GM12878 (cell line): ENCODE results near the gene TAPBPL. TPM values are rescaled to one million over a fixed set of nuclear protein-coding genes. Genes with fewer than 3 reads are reported as not detected.

ENCODE experiments used
- ESRRA ChIP-seq: IDR thresholded peaks from 2 replicates; pipeline ENCODE4 v1.6.1; 2012; ENCODE audit warnings: mild to moderate bottlenecking, low read length, improper control_type of control experiment
- ETV6 ChIP-seq, 2 experiments: fragments of 450-650 bp in 1 of 2; IDR thresholded peaks in 1 of 2; conservative IDR thresholded peaks in 1 of 2; 2 replicates each; pipeline ENCODE4 v1.6.1; 2014; ENCODE audit warnings: antibody characterized with exemption in 1 of 2, borderline replicate concordance in 1 of 2, low read depth in 1 of 2, mild to moderate bottlenecking in 1 of 2, moderate library complexity in 1 of 2
- GABPA ChIP-seq: IDR thresholded peaks from 2 replicates; pipeline ENCODE4 v1.6.1; 2014; ENCODE audit warnings: antibody characterized with exemption, low read depth, mild to moderate bottlenecking, inconsistent platforms
- HDAC2 ChIP-seq: fragments of 200-600 bp; sonication (generic); IDR thresholded peaks from 2 replicates; pipeline ENCODE4 v1.6.1; 2017
- HDAC6 ChIP-seq: fragments of 200-600 bp; sonication (generic); IDR thresholded peaks from one replicate; pipeline ENCODE4 v1.8.0; 2017; ENCODE audit warnings: antibody characterized with exemption; ENCODE audit not compliant: unreplicated experiment
- HDGF ChIP-seq: fragments of 450-650 bp; IDR thresholded peaks from 2 replicates; pipeline ENCODE4 v1.6.1; 2016; ENCODE audit warnings: antibody characterized with exemption
- JUND ChIP-seq: IDR thresholded peaks from 2 replicates; pipeline ENCODE4 v1.6.1; 2012; ENCODE audit warnings: low read depth, mild to moderate bottlenecking, low read length, improper control_type of control experiment, moderate library complexity
- NBN ChIP-seq: fragments of 450-650 bp; IDR thresholded peaks from 2 replicates; pipeline ENCODE4 v1.6.1; 2016
- NFXL1 ChIP-seq: fragments of 450-650 bp; IDR thresholded peaks from 2 replicates; pipeline ENCODE4 v1.6.1; 2017; ENCODE audit warnings: antibody characterized with exemption, mild to moderate bottlenecking, borderline replicate concordance
- POLR2AphosphoS2 ChIP-seq: IDR thresholded peaks from 2 replicates; pipeline ENCODE4 v1.6.1; 2011; ENCODE audit warnings: low read depth, mild to moderate bottlenecking, low read length, improper control_type of control experiment, moderate library complexity
- POLR2AphosphoS5 ChIP-seq: IDR thresholded peaks from 2 replicates; pipeline ENCODE4 v1.6.1; 2011; ENCODE audit warnings: mild to moderate bottlenecking, low read length, inconsistent platforms
- ZNF24 ChIP-seq: fragments of 450-650 bp; IDR thresholded peaks from 2 replicates; pipeline ENCODE4 v1.6.1; 2017; ENCODE audit warnings: antibody characterized with exemption, mild to moderate bottlenecking
- polyA plus RNA-seq, 11 experiments: library from polyadenylated mRNA; depleted of rRNA in 4 of 11; unstranded in 6 of 11; stranded (reverse) in 5 of 11; fragments of >200 nt; fragmentation: Nextera tagmentation in 4 of 11; fragmentation: Illumina TruSeq in 1 of 11; extraction: Ambion mirVana in 4 of 11; extraction: Trizol in 1 of 11; gene quantifications; 1 replicate in 1 of 11; 2 replicates in 10 of 11; pipeline versions ENCODE4 v1.2.1 to v1.2.3, GENCODE V29; 2011 to 2016; ENCODE audit warnings: inconsistent platforms in 2 of 11, missing spikeins in 2 of 11, low read depth in 1 of 11
- total RNA-seq, 4 experiments: library from RNA; depleted of rRNA in 3 of 4; stranded (reverse); fragments of >200 nt in 3 of 4; fragmentation: Illumina TruSeq in 1 of 4; extraction: Trizol in 1 of 4; gene quantifications; 2 replicates each; pipeline versions ENCODE4 v1.2.1 to v1.2.3, GENCODE V29; 2013 to 2021
- TF ChIP-seq, protein P1 (sequence below): IDR thresholded peaks from 2 replicates; pipeline ENCODE4 v1.6.1; 2012; ENCODE audit warnings: improper control_type of control experiment, low read depth, low read length; ENCODE audit not compliant: insufficient replicate concordance
- TF ChIP-seq, protein P2 (sequence below): IDR thresholded peaks from 2 replicates; pipeline ENCODE4 v1.6.1; 2011; ENCODE audit warnings: borderline replicate concordance, low read depth, mild to moderate bottlenecking, moderate library complexity, low read length; ENCODE audit not compliant: insufficient read depth, poor library complexity, severe bottlenecking
- TF ChIP-seq, protein P3 (sequence below): fragments of 450-650 bp; IDR thresholded peaks from 2 replicates; pipeline ENCODE4 v1.6.1; 2016; ENCODE audit warnings: mild to moderate bottlenecking
- TF ChIP-seq, protein P4 (sequence below): fragments of 450-650 bp; IDR thresholded peaks from 2 replicates; pipeline ENCODE4 v1.6.1; 2017; ENCODE audit warnings: mild to moderate bottlenecking, moderate library complexity

The TAPBPL gene
- total and polyA plus RNA-seq, 10 of the 15 experiments (the other 5 are each of a cell fraction or from before 2014, with no cell fraction given) = 12.4 to 45.0 (median 29.9) TPM

DNA sequence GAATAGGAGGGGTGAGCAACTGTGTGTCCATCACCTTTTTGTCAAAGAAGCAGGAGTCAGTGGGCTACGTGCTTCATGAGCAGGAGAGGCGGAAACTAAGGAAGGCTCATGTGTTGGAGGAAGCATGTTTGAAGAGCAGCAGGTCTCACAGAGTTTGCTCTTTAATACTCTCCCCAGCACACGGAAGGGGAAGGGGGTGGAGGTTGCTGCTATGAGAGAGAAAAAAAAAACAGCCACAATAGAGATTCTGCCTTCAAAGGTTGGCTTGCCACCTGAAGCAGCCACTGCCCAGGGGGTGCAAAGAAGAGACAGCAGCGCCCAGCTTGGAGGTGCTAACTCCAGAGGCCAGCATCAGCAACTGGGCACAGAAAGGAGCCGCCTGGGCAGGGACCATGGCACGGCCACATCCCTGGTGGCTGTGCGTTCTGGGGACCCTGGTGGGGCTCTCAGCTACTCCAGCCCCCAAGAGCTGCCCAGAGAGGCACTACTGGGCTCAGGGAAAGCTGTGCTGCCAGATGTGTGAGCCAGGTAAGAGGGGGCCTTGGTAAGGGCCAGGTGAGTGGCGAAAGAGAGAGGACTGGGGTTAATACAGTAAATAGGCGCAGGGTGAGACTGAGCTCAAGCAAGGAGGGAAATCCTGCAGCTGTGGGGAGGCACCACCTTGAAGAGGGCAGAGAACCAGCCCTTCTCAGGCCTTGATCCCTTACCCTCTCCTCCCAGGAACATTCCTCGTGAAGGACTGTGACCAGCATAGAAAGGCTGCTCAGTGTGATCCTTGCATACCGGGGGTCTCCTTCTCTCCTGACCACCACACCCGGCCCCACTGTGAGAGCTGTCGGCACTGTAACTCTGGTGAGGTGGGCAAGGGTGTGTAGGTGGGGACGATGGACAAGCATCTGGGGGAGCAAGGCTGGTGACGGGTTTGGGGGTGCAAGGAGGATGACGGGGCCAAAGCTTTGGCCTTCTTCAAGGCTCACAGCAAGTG lies 6.8 kb upstream of the TAPBPL start, which contains the start of gene CD27 (continued):
- TF ChIP-seq, protein P1, sequence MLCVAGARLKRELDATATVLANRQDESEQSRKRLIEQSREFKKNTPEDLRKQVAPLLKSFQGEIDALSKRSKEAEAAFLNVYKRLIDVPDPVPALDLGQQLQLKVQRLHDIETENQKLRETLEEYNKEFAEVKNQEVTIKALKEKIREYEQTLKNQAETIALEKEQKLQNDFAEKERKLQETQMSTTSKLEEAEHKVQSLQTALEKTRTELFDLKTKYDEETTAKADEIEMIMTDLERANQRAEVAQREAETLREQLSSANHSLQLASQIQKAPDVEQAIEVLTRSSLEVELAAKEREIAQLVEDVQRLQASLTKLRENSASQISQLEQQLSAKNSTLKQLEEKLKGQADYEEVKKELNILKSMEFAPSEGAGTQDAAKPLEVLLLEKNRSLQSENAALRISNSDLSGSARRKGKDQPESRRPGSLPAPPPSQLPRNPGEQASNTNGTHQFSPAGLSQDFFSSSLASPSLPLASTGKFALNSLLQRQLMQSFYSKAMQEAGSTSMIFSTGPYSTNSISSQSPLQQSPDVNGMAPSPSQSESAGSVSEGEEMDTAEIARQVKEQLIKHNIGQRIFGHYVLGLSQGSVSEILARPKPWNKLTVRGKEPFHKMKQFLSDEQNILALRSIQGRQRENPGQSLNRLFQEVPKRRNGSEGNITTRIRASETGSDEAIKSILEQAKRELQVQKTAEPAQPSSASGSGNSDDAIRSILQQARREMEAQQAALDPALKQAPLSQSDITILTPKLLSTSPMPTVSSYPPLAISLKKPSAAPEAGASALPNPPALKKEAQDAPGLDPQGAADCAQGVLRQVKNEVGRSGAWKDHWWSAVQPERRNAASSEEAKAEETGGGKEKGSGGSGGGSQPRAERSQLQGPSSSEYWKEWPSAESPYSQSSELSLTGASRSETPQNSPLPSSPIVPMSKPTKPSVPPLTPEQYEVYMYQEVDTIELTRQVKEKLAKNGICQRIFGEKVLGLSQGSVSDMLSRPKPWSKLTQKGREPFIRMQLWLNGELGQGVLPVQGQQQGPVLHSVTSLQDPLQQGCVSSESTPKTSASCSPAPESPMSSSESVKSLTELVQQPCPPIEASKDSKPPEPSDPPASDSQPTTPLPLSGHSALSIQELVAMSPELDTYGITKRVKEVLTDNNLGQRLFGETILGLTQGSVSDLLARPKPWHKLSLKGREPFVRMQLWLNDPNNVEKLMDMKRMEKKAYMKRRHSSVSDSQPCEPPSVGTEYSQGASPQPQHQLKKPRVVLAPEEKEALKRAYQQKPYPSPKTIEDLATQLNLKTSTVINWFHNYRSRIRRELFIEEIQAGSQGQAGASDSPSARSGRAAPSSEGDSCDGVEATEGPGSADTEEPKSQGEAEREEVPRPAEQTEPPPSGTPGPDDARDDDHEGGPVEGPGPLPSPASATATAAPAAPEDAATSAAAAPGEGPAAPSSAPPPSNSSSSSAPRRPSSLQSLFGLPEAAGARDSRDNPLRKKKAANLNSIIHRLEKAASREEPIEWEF = no peak
- TF ChIP-seq HDAC6 (no peak), ETV6 (conservative IDR thresholded peaks at IDR 0.05 in 1 of 2, IDR thresholded peaks at IDR 0.05 in 1 of 2; ENCODE audit: borderline replicate concordance in 1 of 2, low read depth in 1 of 2) (no peak), HDGF (peak; percentile 62; the same call in 1 of the 2 replicates), HDAC2 (no peak), POLR2AphosphoS2 (0 out of 2 replicates have a peak, but pooled peaks have one; percentile 41), JUND (no peak), NFXL1 (no peak), ZNF24 (no peak), ESRRA (no peak), GABPA (no peak), NBN (0 out of 2 replicates have a peak, but pooled peaks have one; percentile 14), POLR2AphosphoS5 (no peak; the same call in 1 of the 2 replicates)
- TF ChIP-seq, protein P2, sequence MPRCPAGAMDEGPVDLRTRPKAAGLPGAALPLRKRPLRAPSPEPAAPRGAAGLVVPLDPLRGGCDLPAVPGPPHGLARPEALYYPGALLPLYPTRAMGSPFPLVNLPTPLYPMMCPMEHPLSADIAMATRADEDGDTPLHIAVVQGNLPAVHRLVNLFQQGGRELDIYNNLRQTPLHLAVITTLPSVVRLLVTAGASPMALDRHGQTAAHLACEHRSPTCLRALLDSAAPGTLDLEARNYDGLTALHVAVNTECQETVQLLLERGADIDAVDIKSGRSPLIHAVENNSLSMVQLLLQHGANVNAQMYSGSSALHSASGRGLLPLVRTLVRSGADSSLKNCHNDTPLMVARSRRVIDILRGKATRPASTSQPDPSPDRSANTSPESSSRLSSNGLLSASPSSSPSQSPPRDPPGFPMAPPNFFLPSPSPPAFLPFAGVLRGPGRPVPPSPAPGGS = no peak
- TF ChIP-seq, protein P3, sequence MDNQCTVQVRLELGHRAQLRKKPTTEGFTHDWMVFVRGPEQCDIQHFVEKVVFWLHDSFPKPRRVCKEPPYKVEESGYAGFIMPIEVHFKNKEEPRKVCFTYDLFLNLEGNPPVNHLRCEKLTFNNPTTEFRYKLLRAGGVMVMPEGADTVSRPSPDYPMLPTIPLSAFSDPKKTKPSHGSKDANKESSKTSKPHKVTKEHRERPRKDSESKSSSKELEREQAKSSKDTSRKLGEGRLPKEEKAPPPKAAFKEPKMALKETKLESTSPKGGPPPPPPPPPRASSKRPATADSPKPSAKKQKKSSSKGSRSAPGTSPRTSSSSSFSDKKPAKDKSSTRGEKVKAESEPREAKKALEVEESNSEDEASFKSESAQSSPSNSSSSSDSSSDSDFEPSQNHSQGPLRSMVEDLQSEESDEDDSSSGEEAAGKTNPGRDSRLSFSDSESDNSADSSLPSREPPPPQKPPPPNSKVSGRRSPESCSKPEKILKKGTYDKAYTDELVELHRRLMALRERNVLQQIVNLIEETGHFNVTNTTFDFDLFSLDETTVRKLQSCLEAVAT = peak; percentile 63
- TF ChIP-seq, protein P4, sequence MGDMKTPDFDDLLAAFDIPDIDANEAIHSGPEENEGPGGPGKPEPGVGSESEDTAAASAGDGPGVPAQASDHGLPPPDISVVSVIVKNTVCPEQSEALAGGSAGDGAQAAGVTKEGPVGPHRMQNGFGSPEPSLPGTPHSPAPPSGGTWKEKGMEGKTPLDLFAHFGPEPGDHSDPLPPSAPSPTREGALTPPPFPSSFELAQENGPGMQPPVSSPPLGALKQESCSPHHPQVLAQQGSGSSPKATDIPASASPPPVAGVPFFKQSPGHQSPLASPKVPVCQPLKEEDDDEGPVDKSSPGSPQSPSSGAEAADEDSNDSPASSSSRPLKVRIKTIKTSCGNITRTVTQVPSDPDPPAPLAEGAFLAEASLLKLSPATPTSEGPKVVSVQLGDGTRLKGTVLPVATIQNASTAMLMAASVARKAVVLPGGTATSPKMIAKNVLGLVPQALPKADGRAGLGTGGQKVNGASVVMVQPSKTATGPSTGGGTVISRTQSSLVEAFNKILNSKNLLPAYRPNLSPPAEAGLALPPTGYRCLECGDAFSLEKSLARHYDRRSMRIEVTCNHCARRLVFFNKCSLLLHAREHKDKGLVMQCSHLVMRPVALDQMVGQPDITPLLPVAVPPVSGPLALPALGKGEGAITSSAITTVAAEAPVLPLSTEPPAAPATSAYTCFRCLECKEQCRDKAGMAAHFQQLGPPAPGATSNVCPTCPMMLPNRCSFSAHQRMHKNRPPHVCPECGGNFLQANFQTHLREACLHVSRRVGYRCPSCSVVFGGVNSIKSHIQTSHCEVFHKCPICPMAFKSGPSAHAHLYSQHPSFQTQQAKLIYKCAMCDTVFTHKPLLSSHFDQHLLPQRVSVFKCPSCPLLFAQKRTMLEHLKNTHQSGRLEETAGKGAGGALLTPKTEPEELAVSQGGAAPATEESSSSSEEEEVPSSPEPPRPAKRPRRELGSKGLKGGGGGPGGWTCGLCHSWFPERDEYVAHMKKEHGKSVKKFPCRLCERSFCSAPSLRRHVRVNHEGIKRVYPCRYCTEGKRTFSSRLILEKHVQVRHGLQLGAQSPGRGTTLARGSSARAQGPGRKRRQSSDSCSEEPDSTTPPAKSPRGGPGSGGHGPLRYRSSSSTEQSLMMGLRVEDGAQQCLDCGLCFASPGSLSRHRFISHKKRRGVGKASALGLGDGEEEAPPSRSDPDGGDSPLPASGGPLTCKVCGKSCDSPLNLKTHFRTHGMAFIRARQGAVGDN = peak; percentile 25
